GM18502 (cell line): ENCODE data around the gene ADGRV1.
A peak's percentile ranks its signal among the peaks of the same experiment; 100 is the strongest.

ENCODE experiments used
- ATAC-seq: cut with Tn5 transposase; IDR thresholded peaks from one replicate; pipeline ENCODE4 v1.9.1; 2021; ENCODE audit warnings: mild to moderate bottlenecking; ENCODE audit not compliant: unreplicated experiment, poor library complexity

Gene ADGRV1

DNA sequence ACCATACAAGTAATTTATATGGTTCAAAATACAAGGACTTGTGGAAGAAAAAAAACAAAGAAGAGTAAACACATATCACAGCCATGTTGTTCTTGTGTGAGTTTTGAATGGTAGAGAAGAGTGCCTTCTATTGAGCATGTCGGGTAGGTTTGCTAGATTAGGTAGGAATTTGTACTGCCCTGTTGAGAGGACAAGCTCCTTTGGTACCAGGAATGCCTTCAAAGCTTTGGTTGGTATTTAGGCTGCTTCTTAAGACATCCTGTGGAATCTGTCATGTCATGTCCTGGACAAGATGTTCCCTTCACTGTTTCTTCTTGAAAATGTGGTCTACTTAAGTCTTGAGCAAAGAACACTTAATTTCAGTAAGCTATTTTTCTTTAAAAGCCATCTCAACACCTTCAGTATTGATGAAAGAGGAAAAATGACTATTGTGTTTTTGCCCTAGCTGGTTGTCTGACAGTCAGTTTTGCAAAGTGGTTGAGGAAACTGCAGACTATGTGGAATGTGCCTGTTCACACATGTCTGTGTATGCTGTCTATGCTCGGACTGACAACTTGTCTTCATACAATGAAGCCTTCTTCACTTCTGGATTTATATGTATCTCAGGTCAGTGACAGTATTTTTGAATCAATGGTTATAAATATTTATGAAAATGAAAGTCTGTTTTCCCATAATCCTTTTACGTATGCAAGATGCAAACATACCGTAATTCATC lies 296.9 kb downstream of the ADGRV1 start:
- no peak for ATAC-seq

DNA sequence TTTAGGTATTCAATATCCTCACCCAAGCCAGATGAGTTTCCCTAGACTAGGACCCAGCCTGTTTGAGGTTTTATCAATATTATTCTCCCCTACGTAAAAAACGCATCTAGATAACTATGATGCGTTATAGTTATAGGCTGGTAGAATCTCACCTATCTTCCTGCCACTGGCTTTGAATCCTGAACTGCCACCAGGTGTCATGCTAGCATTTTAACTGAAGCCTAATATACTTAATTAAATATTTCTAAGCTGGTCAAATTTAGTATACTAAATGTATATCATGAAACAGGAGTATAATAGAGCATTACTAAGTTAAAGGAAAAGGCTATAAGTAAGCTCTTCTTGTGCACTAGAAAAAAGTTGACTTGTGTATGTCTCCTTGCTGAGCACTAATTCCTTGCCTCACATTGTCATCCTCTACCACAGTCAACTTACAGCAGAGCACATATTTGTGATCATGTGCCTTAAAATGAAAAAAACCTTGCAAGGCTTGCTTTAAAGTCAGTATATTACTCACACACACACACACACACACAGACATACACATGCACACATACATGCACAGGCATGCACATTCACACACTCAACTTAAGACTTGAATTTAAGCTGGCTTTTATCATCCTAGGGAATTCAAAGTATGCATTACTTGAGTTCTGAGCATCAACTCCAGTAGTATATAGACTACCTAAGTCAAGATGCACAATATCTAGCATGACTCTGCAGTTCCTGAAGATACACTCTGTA lies 303.4 kb downstream of the ADGRV1 start:
- no peak for ATAC-seq

DNA sequence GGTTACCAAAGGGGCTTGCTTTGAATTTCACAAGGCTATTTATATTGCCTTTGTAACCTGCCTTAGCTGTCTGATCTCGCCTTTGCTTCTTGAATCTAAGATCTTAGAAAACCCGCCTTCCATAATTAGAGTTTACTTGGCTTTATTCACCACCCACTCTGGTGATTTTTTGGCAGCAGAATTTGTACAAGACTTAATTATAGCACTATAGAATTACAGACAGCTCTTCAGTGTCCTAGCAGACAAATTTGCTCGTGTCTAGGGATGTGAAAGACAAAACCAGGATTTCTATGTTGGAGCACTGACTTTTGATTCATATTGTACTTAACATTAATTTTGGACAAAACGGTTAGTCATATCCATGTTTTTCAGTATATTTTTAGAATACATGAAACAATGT lies 306.6 kb downstream of the ADGRV1 start:
- no peak for ATAC-seq

DNA sequence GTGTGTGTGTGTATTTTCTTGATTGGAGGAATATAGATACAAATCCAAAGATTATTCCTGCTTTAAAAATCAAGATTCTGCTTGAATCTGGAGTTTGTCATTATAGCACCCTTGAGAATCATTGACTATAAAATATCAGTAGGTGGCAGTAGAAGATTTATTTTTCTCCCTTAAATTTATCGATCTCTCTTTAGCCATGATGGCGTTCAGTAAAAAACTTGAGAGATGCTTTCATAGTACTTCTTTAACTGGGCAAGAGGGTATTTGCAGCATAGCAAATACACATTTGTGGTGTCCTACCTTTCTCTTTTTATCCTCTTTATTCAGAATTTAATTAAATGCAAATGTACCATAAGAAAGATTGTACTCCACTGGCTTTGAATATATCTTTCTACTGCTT lies 307.7 kb downstream of the ADGRV1 start:
- ATAC-seq = peak; percentile 77

DNA sequence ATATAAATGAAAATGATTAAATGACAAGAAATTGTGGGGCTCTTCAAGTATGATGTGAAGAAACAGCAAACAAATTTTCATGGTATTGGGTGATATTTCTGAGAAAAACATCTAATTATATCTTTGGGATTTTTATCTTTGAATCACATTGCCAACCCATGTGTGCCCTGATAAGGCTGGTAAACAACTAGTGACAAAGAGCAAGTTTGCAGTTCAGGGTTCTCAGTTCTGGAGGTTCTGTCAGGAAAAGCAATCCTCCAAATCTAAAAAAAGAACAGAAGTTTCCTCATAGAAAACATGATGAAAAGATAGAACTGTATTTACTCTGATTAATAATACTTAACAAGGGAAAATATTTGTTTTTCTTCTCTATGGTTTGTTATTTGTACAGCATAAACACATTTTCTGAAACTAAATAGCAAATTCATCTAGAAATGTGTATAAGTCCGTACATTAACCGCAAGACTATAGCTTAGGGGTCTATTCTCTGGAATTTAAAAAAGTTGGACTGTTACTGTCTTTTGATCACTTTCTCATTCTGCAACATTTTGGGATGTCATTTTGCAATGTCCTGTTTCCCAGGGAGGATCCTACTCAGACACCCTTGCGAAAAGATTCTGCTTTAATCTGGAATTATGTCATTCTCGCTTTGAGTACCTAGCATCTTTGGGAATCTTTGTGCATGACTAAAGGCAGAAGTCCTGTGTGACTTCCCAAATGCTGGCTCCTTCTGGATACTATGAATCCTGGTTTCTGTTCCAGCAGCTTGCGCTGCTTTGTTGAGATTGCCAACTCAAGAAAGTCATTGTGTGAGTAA lies 308.5 kb downstream of the ADGRV1 start:
- no peak for ATAC-seq

DNA sequence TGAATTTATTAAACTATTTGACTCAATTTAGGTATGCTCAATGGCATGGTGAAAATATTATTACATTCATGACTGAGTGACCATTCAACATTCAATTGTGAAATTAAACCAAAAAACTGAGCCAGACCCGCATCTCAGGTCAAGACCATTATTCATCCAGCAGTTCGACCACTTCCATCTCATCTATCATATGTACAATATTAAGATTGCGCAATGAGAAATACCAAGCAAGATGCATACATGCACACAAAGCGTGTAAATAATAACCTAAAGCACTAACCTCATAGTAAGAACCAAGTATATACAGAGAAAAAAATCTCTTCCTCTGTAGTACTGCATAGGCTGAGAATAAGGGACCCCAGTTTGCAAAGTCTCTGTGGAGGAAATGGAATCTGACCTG lies 310.2 kb downstream of the ADGRV1 start:
- no peak for ATAC-seq

DNA sequence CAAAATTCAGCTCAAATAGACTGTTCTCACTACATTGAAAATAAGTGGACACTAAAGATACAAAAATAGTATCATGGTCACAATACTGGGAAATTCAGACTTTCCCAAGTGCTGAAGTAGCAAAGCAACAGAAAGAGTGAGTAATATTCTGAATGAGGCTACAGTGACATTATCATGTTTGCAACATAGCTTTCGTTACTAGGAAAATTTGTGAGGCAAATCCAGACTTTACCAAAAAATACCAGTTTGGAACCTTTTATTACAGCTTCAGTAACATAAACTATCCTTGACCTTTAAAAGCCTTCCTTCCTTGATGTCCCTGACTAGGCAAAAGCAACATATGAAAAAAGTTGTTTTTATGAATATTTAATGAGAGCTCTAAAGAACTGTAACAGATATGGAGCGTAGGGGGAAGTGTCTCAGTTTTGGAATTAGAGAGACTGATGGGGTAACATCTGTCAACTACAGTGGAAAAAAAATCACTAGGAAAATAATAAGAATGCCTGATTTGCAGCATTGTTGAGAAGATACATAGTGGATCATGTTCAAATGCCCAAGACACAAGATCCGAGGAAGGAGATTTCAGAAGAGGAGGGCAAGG lies 312.9 kb downstream of the ADGRV1 start:
- ATAC-seq = no peak

DNA sequence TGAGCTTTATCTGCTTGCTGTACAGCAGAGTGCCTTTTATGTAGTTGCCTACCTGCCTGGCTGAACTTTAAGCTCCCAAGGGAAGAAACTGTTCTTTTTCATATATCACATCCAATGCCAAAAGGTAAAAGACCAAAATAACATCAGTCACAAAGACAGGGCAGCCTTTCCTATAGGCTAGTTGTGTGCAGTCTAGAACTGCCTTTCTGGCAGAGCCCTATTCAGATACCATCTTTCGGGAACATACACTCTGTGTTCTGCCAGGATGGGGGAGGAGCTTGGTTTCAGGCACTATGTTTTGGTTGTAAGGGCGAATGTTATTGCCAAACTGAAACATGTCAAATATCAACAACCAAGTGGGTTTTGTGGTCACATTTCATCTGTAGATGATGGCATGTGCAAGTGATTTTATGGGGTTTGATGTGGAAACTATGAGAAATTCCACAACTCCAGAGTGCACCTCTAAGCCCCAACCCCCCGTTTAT lies 314.5 kb downstream of the ADGRV1 start:
- ATAC-seq = no peak

DNA sequence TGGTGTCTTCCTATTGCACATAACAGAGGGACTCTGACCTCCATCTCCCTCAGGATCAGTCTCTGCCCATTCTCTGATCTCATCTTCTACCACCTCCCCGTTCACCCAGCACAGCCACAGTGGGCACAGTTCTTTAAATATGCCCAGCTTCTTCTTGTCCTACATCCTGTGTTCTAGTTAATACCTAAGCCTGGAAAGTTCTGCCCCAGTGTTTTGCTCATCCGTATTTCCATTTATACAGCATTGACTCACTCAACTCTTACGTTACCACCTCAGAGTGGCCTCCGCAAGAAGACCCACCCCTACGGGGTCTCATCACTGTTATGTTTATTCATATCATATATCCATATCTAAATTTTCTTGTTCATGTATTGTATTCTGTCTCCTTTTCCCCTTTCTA lies 315.5 kb downstream of the ADGRV1 start:
- ATAC-seq = no peak

DNA sequence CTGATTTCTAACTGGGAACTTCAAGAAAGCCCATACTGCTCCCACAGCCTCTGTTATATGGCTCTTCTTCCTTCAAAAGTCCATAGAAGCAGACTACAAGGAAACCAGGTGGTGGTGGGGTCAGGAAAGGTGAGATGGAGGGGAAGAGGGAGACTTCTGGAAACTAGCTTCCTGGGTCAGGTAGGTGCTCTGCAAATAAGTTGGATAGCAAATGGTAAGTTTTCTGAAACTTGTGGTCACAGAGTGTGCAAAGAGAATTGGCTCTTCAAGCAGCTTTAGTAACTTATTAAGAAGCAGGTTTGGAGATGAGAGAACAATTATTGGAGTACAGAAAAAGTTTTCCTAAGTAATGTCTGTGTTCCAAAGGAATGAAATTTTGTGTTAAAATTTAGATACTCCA lies 316.9 kb downstream of the ADGRV1 start:
- no peak for ATAC-seq

DNA sequence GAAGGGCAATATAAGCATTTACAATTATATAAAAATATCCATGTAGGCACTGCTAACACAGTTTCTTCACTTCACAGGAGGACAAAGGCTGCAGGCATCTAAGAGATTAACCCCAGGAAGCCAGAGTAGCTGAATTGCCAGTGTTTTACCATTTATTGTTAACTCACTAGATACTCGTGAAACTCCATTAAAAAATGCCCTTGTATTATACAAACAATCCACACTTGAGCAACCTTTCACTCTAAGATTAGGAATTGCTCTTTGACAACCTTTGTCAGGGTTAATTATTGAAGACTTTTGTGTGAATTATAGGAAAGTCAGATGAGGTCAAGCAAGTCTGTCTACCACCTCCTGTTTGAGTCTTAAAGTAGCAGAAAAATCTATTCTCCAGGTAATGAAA lies 317.8 kb downstream of the ADGRV1 start:
- ATAC-seq = no peak

DNA sequence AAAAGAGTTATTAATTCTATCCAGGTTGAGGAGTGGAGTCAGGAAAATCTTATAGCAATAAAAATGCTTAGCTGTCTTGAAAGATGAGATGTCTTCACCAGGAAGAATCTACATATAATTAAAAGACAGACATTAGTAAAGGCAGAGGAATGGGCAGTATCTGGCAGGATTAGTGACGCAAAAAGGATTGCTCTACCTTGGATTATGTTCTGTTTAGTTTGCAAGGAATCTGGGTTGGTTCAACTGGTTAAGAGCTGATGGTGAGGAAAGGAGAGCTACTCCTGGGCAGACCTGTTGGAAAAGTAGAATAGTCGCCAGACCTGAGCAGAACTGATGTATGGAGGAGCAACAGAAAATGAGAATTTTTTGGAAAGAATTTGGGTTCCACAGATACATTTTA lies 318.5 kb downstream of the ADGRV1 start:
- no peak for ATAC-seq

DNA sequence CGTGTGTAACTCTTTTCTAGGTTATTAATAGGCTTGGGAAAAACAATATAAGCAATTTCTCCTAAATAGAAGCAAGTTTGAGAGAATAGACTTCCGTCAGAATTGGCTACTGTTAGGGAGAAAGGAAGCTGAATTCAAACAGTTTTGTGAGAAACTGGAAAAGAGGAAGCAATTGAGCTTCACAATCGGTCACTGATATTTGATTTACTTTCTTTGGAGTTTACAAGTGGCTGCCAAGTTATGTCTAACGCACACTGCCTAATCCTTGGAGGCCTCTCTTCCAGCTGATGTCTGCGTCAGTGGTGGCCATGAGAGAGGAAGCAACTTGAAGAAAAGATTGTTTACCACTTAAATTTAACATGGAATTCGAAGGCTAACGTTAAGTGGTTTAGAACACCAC lies 319.5 kb downstream of the ADGRV1 start:
- ATAC-seq = no peak

DNA sequence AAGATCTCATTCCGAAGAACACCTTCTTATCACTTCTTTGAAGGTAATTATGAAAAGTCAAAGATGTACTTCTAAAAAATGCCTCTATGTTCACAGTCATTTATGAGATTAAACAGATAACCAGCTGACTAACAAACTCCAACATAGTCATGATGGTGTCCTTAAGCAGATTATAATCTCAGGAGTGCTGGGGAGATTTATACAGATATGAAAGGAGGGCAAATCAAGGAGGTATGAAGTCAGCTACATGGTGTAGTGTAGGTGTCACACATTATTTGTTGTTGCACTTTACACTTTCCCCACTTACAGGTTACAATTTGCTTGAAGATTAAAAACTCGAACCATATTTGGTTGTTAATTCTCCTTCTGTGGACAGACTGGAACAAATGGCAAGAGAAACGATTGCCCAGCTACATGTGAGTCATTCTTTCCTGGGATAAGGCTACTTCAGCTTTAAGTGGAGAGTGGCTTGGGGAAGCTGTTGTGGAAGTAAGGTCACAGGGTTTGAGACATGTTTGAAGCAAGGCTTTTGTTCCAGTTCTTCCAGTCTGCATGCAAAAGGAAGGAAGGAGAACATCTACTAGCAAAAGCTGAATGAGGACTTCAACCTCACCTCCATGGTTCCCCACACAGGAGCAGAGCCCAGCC lies 320.1 kb downstream of the ADGRV1 start:
- no peak for ATAC-seq

DNA sequence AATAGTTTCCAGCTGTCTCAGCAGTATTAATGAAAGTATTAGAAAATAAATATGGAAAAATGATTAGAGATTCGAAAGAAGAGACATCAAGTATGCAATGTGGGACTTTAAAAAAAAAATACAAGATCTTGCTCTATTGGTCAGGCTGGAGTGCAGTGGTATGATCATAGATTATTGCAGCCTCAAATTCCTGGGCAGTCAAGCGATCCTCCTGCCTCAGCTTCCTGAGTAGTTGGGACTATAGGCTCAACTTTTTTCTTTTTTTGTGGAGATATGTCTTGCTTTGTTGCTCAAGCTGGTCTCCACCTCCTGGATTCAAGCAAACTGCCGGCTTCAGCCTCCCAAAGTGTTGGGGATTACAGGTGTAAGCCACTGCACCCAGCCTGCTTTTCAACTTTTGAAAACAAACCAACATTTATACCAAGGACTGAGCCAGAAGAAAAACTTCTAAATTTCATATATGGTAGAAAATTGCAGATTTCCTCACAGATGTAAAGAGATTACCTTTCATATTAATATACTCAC lies 323.1 kb downstream of the ADGRV1 start:
- no peak for ATAC-seq

DNA sequence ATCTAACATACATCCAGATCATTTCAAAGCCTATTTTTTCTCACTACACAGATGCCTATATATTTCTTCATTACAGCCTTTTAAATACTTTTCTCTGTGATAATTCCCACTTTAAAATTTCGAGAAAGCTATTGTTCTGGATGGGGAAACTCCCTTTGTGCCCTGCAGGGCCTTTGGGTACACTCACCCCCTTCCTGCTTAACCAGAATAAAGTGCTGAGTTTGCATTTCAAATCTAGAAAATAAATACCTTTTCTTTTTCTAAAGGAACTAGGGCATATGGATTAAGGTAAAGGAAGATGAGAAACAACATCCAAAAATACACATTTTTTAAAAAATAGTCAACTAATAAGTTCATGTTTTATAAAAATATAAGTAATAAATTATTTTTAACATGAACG lies 323.9 kb downstream of the ADGRV1 start:
- no peak for ATAC-seq

DNA sequence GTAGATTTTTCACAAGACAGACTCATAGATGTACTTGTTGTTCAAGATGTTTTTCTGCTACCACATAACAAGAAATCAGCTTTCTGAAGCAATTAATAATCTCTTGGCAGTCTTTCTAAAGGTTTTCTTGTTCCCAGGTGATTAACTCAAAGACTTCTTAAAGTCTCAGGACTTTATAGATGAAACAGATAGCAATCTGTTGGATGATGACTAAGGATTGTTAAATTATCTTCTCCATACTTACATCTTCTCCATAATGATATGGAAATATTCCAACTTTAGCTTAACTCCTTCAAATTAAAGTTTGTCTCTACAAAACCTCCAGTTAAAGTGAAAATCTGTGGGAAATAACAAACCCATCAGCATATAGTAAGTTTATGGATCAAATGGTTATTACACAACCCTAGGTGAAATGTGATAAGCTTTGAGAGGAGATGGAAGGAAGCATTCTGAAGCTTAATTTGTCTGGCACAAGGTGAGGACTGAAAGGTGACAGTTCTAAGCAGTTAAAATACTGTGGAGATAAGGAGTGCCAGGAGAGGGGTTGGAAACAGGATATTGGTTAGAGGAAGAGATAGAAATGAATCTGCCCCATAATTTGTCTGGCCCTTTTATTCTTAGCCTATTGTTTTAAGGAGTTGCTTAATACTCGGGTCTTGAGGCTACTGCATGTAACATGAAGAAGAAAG lies 326.7 kb downstream of the ADGRV1 start:
- ATAC-seq = no peak

DNA sequence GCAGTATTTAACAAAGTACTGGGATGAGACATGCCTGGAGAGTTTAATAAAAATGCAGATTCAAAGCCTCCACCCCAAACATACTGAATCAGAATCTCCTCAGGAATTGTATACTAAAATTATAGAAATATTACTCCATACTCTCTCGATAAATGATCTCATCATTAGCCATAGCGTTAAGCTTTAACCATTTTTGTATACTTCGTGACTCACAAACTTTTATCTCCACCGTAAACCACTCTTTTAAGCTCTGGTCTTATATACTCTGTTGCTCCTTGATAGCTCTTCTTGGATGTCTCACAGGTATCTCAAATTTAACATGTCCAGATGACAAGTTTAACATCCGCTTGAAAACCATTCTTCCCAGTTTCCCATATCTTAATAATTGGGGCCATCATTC lies 327.8 kb downstream of the ADGRV1 start:
- ATAC-seq = no peak

DNA sequence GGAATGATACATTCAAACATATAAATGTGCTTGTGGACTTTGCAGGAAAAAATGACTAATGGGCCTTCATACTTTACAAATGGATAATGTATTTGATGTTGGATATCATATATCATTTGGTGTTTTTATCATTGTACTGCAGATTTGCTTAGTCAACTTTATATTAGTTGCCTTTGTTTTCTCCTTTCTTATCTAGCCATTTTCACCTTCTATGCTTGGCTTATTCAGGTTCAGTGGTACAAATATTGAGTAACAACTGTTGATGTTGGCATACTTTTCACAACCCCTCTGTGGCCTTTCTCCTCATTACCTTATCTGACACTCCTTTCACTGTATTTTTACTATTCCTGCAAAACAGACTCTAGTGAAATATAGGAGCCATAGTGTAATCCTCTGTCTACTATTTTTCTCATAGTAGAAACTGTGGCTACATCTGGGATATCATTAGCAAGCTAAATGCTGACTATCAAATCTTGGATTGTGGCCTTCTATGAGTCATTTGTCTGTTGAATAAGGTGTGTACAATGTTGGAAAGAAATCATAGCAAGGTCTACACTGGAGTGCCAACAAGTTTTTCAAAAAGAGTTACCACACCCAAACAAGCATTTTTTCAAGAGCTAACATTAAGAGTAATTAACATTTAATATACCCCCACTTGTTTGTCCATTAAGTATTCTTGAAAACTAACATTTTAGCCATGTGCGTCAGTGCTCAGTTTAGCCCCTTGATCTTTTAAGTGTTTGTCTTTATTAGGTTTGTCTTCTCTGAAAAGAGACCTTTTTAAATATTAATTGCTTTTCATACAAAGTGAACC lies 330.1 kb downstream of the ADGRV1 start:
- ATAC-seq = no peak
